ENCODE results near the gene SLC22A12. TPM values are rescaled to one million over a fixed set of nuclear protein-coding genes. Genes with fewer than 3 reads are reported as not detected.

The SLC22A12 gene
- total RNA-seq, 4 donors from 2014 or later, result 0.56 TPM; not detected in 3

DNA sequence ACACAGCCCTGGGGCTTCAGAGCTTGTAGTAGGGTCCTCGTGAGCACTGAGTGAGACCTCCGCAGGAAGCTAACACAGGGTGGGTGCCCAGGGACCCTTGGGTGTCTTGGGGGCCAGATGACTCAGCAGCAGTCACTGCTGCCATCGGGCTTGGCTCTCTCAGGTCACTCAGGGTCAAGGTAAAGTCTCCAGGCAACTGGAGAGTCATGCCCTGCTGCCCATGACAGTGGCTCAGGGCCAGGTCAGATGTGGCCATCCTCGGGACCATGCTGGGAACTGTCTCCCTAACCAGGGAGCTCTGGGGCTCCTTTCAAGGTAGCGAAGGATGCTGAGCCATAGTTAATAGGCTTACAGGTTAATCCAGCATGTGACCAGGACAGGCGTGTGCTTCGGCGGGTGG is 44.4 kb upstream of the SLC22A12 start:
- TF ChIP-seq CTCF (IDR thresholded peaks at IDR 0.05), result no peak
- ATAC-seq (ENCODE audit: low FRiP score) (no peak), DNase-seq (ENCODE audit: low spot score) (no peak)

GRCh38 chr11:64549969-64550368 is 41.1 kb upstream of the SLC22A12 start:
- no peak for ATAC-seq (ENCODE audit: low FRiP score)
- no peak for DNase-seq (ENCODE audit: low spot score)
- TF ChIP-seq CTCF (IDR thresholded peaks at IDR 0.05), result no peak

DNA sequence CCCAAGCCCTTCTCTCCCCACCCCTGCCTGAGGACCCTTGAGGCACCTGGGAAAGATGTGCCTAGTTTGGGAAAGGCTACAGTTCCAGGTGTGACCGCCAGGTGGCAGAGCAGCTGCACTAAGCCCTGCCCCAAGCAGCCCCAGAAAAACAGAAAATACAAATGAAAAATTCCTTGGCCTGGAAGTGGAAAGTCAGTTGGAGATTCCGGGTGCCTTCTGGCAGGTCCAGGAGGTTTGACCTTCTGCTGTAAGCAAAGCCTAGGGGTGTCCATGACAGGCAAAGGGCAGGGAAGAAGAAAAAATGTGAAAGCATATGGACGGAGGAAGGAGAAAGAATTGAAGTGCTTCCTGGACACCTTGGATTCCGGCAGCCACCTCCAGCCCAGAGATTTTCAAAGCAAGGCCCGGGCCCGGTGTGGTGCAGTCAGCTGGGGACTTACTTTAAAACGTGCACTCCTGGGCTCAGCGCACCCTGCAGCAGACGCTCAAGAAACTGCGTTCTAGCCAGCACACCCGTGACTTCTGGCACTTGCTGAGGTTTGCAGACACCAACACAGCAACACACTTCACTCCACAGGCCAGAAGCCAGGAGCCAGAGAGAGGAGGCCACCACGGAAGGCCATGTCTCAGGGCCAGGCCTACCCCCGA is 37.3 kb upstream of the SLC22A12 start:
- DNase-seq (ENCODE audit: low spot score) (peak; percentile 63), ATAC-seq (ENCODE audit: low FRiP score) (peak; percentile 35)
- TF ChIP-seq CTCF (IDR thresholded peaks at IDR 0.05), result peak in 2 of 3 donors; percentile 29 to 95

DNA sequence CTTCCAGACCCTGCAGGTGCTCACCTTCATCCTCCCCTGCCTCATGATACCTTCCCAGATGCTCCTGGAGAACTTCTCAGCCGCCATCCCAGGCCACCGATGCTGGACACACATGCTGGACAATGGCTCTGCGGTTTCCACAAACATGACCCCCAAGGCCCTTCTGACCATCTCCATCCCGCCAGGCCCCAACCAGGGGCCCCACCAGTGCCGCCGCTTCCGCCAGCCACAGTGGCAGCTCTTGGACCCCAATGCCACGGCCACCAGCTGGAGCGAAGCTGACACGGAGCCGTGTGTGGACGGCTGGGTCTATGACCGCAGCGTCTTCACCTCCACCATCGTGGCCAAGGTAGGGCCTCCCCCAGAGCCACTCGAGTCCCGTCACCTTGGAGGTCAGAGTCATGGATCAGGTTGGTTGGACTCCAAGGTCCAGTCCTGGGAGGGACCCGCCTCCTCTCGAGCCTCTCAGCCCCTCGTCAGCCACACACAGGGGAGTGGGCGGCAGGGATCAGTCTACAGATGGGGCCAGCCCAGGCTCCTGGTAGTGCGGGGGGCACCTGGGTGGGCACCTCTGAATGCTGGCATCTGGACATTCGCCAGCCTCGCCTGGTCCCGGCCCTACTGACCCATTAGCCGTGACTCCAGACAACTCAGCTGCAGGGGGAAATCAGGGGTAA is 34.8 kb upstream of the SLC22A12 start:
- no peak for TF ChIP-seq CTCF (IDR thresholded peaks at IDR 0.05)
- ATAC-seq (ENCODE audit: low FRiP score) (no peak), DNase-seq (ENCODE audit: low spot score) (no peak)

DNA sequence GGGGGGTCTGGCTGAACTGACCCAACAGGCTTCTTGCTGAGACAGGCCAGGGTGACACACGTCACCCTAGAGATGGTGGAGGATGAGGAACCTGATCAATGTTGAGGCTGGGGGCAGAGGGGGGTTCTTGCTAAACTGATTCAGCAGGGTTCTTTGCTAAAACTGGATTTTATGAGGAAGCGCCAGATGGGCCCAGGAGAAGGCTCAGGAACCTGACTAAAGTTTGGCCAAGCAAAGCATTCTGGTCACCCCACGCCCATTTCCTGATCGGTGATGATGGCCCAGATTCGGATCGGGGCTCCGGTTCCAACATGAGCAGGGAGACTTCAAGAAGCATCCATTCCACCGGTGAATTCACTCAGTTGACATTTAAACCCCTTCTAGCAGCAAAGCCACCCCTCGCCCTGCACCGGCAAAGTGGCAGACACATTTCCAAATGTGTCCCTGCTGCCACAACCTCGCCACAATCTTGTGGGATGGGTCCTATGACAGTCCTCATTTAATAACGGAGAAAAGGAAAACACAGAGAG is 34.2 kb upstream of the SLC22A12 start:
- TF ChIP-seq CTCF (IDR thresholded peaks at IDR 0.05), result no peak
- no peak for ATAC-seq (ENCODE audit: low FRiP score)
- no peak for DNase-seq (ENCODE audit: low spot score)

- DNase-seq (ENCODE audit: low spot score) (no peak), ATAC-seq (ENCODE audit: low FRiP score) (no peak)
- TF ChIP-seq CTCF (IDR thresholded peaks at IDR 0.05), result no peak
Measured at GRCh38 chr11:64558065-64558745, 32.8 kb upstream of the SLC22A12 start.
